HG03097 (cell line): ENCODE results near the gene TMED10.
"Not testable (repeated sequence)": the region's sequence is repeated elsewhere in the genome, so short reads cannot be mapped to it uniquely, and the experiment has no call there.

Source experiments
- ATAC-seq: cut with Tn5 transposase; IDR thresholded peaks from one replicate; pipeline ENCODE4 v1.9.1; 2021; ENCODE audit not compliant: unreplicated experiment, low FRiP score

Gene TMED10

GRCh38 chr14:75132382-75133086, 43.9 kb downstream of the TMED10 start:
- no peak for ATAC-seq

- ATAC-seq, result no peak
Measured at GRCh38 chr14:75128596-75128990, 47.8 kb downstream of the TMED10 start.

- no peak for ATAC-seq
Measured at GRCh38 chr14:75127903-75128595, 48.4 kb downstream of the TMED10 start.

DNA sequence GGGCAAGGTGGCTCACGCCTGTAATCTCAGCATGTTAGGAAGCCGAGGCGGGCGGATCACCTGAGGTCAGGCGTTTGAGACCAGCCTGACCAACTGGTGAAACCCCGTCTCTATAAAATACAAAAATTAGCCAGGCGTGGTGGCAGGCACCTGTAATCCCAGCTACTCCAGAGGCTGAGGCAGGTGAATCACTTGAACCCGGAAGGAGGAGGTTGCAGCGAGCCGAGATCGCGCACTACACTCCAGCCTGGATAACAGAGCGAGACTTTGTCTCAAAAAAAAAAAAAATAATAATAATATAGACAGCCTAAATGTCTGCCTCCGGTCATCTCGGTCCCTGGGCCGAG, 49.0 kb downstream of the TMED10 start:
- not testable (repeated sequence) for ATAC-seq

DNA sequence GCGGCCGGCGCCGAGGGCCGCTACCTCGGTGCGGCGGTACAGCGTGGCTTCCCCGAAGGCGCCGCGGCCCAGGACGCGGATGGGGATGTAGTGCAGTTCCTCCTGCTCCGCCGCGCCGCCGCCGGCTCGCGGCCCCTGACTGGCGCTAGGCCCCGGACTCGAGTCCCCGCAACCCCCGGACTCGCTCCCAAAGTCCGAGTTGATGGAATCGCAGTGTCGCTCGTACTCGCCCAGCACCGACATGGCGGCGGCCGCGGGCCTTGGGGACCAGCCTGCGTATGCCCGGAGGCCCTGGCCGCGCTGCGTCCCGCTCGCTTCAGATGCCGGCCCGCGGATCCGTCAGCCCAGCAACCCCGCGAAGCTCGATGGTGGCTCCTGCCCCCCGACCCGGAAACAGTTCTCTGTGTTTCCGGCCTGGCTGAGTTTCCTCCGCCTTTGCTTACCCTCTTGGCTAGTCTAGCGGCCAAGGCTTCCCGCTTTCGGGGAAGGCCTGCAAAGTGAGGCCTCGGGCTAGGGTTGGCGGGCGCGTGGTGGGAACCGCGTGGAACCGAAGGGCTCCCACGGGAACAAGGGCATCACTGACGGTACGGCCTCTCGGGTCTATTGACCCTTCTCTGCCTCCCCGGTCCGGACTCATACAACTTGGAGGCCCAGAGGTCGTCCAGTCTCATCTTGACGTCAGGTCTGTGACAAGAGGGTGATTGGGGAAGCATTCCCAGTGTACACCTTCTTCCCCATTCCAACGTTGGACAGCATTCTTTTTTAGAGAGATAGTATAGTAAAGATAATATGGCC, 49.5 kb downstream of the TMED10 start, which contains the start of gene NEK9:
Gene NEK9 (minus strand): TSS at position 370 of the 795 bp plus-strand sequence. CDS start 127 bp downstream, at position 243.
- peak; percentile 65 for ATAC-seq

GRCh38 chr14:75126121-75126544, 50.3 kb downstream of the TMED10 start:
- no peak for ATAC-seq

- no peak for ATAC-seq
Measured at GRCh38 chr14:75125617-75126016, 50.8 kb downstream of the TMED10 start.

DNA sequence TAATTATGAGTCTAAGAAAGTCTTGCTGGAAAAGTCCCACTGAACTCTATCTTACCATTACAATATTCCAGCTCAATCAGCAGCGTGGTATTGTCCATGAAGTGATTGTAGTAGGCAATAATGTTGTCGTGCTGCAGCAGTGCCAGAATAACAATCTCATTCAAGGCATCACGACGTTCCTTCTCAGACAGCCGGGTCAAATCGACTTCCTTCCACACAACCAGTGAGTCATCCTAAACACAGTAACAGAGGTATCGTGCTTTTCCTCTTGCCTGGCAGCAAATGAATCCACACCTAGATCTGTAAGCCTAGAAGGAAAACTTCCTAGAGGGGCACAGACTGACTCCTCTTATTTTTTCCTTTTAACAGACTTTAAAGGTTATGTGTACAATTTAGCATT, 52.4 kb downstream of the TMED10 start:
- no peak for ATAC-seq

- no peak for ATAC-seq
Measured at GRCh38 chr14:75121552-75121951, 54.9 kb downstream of the TMED10 start.

DNA sequence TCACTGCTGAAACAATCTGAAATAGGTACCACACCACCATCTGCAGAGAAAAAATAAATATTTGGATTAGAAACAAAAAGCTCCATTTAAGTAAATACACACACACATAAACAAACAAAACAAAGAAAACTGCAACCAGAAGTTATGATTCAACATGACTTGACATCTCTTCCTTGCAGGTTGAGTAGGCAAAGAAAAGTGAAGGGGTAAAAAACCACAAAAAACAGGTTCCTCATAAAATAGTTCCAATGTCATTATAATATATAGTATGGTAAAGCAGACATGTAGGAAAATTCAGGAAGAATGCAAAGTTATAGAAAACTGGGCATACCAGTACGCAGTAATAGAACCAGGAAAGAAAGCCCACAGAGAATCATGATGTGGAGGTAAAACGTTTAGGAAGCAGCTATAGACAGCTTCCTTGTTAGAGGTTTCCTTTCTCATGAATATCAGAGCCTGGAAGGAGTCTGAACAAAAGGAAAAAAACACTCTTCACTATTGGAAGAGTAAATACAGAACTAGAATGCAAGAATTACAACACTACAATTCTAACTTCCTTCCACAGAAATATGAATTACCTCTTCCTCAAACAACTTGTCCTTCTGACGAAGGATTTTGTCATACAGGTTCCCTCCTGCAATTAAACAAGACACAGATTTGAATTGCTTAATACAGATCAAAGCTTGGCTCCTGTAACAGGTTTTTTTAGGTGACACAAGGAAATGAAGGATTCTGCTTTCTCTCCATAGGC, 55.7 kb downstream of the TMED10 start:
- no peak for ATAC-seq

DNA sequence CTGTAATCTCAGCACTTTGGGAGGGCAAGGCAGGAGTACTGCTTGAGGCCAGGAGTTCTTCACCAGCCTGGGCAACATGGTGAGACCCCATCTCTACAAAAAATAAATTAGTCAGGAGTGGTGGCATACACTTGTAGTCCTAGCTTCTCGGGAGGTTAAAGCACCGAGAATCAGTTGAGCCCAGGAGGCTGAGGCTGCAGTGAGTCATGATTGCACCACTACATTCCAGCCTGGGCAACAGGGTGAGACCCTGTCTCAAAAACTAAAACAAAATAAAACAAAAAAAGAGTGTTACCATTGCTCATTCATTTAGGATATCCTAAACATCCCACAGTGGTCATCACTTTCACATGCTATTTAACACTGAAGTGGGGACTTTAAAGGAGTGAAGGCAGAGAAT, 57.4 kb downstream of the TMED10 start:
- no peak for ATAC-seq

DNA sequence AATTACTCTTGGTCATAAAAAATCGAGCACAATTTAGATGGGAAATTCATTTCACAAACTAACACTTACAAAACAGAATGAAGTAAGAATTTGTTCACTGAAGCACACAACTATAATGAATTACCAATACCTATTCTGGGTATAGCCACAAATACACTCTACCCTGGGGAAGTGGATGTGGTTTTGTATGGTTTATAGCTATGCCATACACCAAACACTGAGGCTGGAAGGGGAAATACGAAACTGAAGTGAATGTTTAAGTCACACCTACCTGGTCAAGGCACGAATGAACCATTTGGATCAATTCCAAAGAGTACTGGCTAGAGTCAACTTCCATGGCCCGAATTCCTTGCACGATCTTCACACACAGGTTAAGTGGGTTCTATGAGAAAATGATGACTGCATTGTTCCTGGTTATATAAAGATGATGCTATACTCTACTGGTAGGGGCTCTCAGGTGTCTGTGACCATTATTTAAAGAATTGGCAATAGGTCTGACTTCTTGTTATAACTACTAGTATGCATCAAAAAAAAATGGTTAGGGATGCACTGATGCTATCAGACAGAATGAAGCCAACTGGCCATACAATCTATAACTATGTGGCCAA, 62.4 kb downstream of the TMED10 start:
- ATAC-seq, result no peak

DNA sequence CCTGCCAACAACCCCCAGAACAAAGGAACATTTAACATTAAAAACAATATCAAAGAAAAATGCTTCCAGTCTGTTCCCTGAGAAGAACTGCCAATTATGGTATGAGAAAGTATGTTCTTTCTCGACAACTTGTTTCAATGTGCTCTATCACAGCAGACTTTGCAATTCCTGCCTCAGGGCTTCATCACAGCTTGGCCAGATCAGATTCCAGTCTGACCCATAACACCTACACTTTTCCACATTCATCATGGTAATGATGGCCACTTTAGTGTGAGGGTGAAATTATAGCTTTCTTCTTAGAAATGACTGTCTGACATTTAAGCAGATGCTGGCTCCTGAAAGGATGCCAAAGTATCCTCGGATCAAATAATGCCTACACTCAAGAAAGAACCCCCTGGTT, 66.5 kb downstream of the TMED10 start:
- no peak for ATAC-seq

DNA sequence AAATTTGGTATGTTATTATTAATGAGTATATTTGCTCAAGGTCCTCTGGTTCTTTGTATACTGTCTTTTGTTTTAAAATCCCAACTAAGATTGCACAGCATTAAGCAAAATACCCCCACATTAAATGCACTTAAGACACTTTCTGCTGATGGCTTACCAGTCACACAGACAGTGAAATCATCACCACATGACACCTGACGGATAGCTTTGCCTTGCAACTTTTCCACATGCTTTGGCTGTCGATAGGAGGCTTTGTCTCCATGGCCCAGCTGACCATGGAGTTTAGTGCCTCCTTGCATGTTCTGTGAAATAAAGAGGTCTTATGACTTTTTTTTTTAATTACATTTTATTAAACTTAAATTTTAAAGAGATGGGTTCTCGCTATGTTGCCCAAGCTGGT, 69.2 kb downstream of the TMED10 start:
- no peak for ATAC-seq

GRCh38 chr14:75101491-75101890, 74.9 kb downstream of the TMED10 start:
- no peak for ATAC-seq

GRCh38 chr14:75098682-75099081, 77.7 kb downstream of the TMED10 start:
- no peak for ATAC-seq

- ATAC-seq, result no peak
Measured at GRCh38 chr14:75098212-75098611, 78.2 kb downstream of the TMED10 start.

- no peak for ATAC-seq
Measured at GRCh38 chr14:75096959-75097358, 79.5 kb downstream of the TMED10 start.

DNA sequence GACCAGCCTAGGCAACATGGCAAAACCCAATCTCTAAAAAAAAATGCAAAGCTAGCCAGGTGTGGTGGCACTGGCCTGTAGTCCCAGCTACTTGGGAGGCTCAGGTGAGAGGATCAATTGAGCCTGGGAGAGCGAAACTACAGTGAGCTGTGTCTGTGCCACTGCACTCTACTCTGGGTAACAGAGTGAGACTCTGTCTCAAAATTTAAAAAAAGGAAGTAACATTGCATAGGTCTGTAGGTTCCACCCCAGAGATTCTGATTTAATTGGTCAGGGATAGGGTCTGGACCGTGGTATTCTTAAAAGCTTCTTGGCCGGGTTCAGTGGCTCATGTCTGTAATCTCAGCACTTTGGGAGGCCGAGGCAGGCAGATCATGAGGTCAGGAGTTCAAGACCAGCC, 80.7 kb downstream of the TMED10 start:
- no peak for ATAC-seq

- ATAC-seq, result no peak
Measured at GRCh38 chr14:75094896-75095295, 81.5 kb downstream of the TMED10 start.
